HG03039 (cell line): ENCODE data around the gene POU2F2.
"Not testable (repeated sequence)": the region's sequence is repeated elsewhere in the genome, so short reads cannot be mapped to it uniquely, and the experiment has no call there.

Experiments
- ATAC-seq: cut with Tn5 transposase; IDR thresholded peaks from one replicate; pipeline ENCODE4 v1.9.1; 2021; ENCODE audit warnings: mild to moderate bottlenecking, moderate library complexity; ENCODE audit not compliant: unreplicated experiment

The POU2F2 gene

GRCh38 chr19:42108527-42109389 lies 23.5 kb downstream of the POU2F2 start:
- ATAC-seq, result no peak

DNA sequence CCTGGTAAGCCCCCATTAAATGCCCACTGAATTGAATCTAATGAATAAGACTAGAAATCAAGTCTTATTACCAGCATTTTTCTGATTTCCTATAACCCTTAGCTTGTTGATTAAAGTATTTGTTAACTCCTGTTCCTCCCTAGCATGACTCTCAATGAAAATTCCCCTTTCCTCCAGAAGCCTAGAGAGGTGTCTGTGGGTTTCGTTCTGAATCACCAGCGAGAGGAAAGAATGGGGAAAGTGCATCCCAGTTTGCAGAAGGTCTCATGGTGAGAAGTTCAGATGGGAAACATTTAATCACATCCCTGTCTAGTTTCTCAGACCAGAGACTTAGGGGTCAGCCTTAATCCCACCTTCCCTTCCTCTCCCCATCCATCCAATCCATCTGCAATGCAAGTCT lies 26.9 kb downstream of the POU2F2 start:
- no peak for ATAC-seq

DNA sequence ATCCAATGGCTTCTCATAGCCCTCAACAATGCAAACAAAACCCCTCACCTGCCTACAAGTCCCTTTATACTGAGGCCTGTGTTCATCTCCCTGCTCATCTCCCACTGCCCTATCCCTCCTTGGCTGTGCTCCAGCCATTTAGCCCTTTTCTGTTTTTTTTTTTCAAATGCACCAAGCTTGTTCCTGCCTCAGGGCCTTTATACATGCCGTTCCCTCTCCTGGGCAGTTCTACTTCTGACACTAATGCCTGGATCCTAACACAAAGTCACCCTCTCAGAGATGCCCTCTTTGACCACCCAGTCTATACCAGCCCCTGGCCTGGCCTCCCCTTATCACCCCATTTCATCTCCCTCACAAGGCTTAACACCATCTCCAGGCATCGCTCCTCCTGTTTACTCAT lies 29.4 kb downstream of the POU2F2 start:
- ATAC-seq, result no peak

DNA sequence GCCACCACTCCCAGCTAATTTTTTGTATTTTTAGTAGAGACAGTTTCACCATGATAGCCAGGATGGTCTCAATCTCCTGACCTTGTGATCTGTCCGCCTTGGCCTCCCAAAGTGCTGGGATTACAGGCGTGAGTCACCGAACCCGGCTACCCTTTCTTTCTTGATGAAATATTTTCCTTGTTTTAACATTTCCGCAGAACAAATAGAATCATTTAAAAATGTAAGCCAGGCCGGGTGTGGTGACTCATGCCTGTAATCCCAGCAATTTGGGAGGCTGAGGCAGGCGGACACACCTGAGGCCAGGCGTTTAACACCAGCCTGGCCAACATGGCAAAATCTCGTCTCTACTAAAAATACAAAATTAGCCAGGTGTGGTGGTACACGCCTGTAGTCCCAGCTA lies 32.0 kb downstream of the POU2F2 start:
- ATAC-seq, result not testable (repeated sequence)

GRCh38 chr19:42099336-42099925 lies 32.8 kb downstream of the POU2F2 start:
- ATAC-seq, result no peak

GRCh38 chr19:42098781-42099180 lies 33.5 kb downstream of the POU2F2 start:
- ATAC-seq, result no peak

GRCh38 chr19:42097461-42097860 lies 34.8 kb downstream of the POU2F2 start:
- no peak for ATAC-seq

GRCh38 chr19:42096255-42096837 lies 35.9 kb downstream of the POU2F2 start:
- no peak for ATAC-seq

GRCh38 chr19:42095814-42096230 lies 36.4 kb downstream of the POU2F2 start:
- ATAC-seq, result no peak

DNA sequence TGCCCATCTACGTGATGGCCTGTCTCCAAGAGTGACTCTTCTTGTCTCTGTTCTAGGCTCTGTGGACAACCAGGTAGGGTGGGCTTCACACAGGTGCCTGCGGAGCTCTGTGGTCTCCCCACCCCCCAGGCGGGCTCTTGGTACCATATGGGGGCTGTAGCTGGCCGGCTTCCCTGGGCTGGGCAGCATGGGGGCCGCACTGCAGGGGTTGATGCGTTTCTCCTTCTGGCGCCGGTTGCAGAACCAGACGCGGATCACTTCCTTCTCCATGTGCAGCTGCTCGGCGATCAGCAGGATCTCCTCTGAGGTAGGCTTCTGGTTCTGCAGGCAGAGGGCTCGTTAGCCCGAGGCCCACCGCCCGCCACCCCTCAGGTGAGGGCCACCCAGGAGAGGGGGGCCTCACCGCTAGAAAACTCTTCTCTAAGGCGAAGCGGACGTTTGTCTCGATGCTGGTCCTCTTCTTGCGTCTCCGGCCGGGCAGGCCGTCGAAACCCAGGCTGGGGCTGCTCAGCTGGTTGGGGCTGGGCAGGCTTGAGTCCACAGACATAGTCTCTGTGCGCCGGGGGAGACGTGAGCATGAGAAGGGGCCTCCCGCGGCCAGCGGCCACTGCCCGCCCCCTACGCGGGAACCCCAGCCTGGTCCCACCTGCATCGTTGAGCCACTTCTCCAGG lies 37.0 kb downstream of the POU2F2 start:
- ATAC-seq, result no peak

DNA sequence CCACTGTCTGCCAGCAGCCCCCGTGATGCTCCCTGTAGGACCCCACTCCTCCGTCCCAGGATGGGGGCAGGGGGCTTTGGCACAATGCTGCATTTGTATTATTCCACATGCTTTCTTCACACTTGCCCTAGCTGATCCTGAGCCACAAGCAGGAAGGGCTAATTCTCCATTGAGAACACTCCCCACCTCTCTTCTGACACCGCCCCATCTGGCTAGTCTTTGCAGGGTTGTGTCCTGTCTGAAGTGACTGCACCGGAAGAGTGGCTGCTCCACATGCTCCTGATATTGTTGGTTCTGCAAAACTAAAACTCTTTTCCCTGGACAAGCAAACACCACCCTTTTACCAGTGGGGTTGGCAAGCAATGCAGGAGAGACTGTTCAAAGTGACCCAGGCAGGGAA lies 38.3 kb downstream of the POU2F2 start:
- ATAC-seq, result no peak

GRCh38 chr19:42093505-42093904 lies 38.7 kb downstream of the POU2F2 start:
- no peak for ATAC-seq

GRCh38 chr19:42092350-42092749 lies 39.9 kb downstream of the POU2F2 start:
- ATAC-seq, result no peak

- ATAC-seq, result no peak
Observed at GRCh38 chr19:42091742-42092141, 40.5 kb downstream of the POU2F2 start.

DNA sequence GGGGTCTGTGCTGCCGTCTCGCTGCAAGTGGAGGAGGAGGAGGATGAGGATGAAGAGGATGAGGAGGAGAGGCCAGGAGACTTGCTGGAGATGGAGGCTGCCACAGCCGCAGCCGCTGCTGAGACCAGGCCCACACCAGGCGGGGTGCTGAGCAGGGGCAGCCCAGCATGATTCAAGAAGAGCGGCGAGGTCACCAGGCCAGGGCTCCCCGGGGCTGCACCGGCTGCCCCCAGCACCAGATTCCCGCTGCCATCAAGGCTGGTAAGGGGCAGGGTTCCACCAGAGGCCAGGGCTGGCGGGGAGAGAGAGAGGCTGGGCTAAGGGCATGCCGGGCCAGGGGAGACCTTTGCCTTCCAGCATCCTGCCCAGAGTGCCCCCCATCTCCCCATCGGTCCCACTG lies 40.9 kb downstream of the POU2F2 start:
- no peak for ATAC-seq

DNA sequence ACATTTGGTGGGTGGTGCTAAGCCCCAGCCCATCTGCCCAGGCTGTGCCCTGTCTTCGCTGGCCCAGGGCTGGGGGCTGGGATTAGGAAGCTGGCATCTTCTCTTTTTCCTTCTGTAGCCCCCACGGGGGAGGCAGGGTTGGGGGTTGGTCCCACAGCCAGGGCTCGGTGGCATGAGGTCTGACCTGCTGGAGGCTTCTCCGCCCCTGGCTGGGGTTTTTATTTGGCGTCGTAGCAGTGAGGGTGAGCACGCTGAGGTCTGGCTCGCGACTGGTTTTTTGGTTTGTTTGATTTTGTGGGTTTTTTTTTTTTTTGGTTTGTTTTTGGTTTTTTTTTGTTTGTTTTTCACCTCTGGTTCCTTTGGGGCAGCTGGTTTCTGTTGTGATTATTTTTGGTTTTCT lies 41.6 kb downstream of the POU2F2 start:
- no peak for ATAC-seq

DNA sequence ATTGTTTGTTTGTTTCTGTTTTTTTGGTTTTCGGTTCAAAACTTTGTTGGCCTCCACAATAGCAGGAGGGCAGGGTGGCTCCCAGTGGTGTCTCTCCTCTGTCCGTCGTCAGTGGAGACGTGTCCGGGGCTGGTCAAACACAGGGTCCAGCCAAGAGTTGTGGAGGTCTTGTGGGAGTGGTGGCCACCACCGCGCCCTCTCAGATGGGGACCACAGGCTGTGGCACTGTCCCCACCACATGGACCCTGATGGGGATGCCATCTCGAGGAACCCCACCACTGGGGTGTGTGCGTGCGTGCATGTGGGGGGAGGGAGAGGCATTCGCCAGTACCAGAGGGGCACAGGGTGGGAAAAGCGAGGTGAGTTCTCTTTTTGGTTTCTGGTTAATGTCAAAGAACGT lies 42.5 kb downstream of the POU2F2 start:
- ATAC-seq, result no peak

DNA sequence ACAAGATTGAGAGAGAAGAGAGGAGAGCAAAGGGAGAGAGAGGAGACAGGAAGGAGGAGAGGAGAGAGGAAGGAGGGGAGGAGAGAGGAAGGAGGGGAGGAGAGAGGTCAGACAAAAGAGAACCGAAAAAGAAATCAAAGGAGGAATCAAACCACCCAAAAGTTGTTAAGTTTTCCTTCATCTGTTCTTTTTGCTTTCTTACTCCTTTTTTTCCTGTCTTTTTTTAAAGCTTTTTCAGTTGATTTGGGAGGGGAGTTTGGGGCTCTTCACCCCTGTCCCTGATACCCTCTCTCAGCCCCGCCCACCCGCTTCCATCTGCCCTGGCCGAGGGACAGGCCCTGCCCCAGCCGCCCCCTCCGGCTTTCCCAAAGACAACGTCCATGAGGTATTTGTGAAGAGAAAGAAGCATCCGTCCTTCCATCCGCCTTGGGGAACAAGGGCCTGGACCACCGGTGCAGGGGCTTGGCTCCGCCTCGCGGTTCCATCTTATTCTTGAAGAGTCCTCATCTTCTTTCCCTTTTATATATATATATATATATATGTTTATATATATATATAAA lies 43.0 kb downstream of the POU2F2 start:
- ATAC-seq, result no peak

DNA sequence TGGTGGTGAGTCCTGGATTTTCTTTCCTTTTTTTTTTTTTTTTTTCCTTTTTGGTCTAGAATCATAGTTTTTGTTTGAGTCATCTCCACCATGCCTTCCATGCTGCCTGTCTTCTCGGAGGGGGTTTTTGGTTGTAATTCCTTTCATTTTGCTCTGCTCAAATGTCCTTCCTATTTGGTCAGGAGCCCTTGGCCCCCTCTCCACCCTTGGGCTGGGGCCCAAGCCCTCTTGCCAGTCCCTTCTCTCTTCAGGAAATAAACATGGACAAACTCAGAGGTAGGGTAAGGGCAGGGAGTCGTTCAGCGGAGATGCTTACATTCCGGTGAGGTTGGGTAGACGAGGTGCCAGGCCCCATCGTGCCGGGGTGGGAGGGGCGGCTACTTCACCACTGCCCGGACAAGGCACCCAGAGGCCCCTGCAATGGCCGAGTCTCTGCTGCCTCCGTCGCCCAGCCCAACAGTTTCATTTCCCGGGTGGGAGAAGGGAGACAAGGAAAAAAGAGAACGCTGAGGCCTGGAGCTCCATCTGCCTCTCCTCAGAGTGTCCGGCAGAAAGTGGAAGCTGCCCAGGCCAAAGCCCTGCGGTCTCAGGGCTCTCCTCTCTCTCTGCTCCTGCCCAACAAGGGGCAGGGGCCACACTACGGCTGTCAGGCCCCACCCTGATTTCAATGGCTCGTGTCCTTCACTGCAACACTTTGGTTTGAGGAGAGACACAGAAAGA lies 43.6 kb downstream of the POU2F2 start:
- no peak for ATAC-seq

GRCh38 chr19:42086770-42087550 lies 45.3 kb downstream of the POU2F2 start:
- no peak for ATAC-seq
